Gastroesophageal sphincter (tissue), 4 donors: Measurements from ENCODE around the gene PNISR. TPM values are rescaled to one million over a fixed set of nuclear protein-coding genes. Genes with fewer than 3 reads are reported as not detected.

Source experiments
- ATAC-seq: fragments of 150-250 bp; one replicate; pipeline ENCODE4 v1.9.1; 2016; ENCODE audit warnings: mild to moderate bottlenecking, moderate library complexity
- H3K27ac ChIP-seq, 4 donors: fragments of 200-600 bp; sonication (generic) in 3 of 4; 1 replicate in 3 of 4; 2 replicates in 1 of 4; pipeline ENCODE4 v1.5.1; 2016 to 2019
- H3K27me3 ChIP-seq: fragments of 200-600 bp; sonication (generic); one replicate; pipeline ENCODE4 v1.5.1; 2019
- H3K36me3 ChIP-seq, 2 donors: fragments of 200-600 bp; sonication (generic); one replicate each; pipeline ENCODE4 v1.5.1; 2019; ENCODE audit warnings: control low read depth in 1 of 2
- H3K4me1 ChIP-seq, 3 donors: fragments of 200-600 bp; sonication (generic); 1 replicate in 2 of 3; 2 replicates in 1 of 3; pipeline ENCODE4 v1.5.1; 2016 to 2019; ENCODE audit warnings: control low read depth in 2 of 3
- H3K4me3 ChIP-seq, 2 donors: fragments of 200-600 bp; sonication (generic); one replicate each; pipeline ENCODE4 v1.5.1; 2019; ENCODE audit warnings: mild to moderate bottlenecking in 1 of 2, moderate library complexity in 1 of 2
- H3K9me3 ChIP-seq, 3 donors: fragments of 200-600 bp; sonication (generic); one replicate each; pipeline ENCODE4 v1.5.1; 2017 to 2019; ENCODE audit warnings: control low read depth in 2 of 3
- EP300 ChIP-seq: sonication (generic); formaldehyde crosslinking; IDR thresholded peaks from one replicate; pipeline ENCODE4 v1.6.1; 2017; ENCODE audit warnings: antibody characterized with exemption, mild to moderate bottlenecking
- POLR2A ChIP-seq, 2 donors: fragments of 450-650 bp; IDR thresholded peaks; one replicate each; pipeline ENCODE4 v1.6.1; 2017; ENCODE audit warnings: antibody characterized with exemption in 2 of 2, mild to moderate bottlenecking in 2 of 2, moderate library complexity in 1 of 2
- POLR2AphosphoS5 ChIP-seq: sonication (generic); formaldehyde crosslinking; IDR thresholded peaks from one replicate; pipeline ENCODE4 v1.6.1; 2017; ENCODE audit warnings: antibody characterized with exemption
- WGBS, 2 donors: methylation state at CpG; one replicate each; pipeline ENCODE4 v1.1.5; 2018; ENCODE audit warnings: low coverage in 1 of 2; 5-methylcytosine and 5-hydroxymethylcytosine counted together
- total RNA-seq, 4 donors: library from RNA; depleted of rRNA; stranded (reverse); fragments of >200 nt; gene quantifications; one replicate each; pipeline ENCODE4 v1.1.0, GENCODE V29; 2016
- TF ChIP-seq, protein P1 (sequence below), 4 experiments: fragments of 200-600 bp in 2 of 4; fragments of 450-650 bp in 2 of 4; sonication (generic) in 1 of 4; IDR thresholded peaks; one replicate each; pipeline ENCODE4 v1.5.1; 2017 to 2019; ENCODE audit warnings: antibody characterized with exemption in 4 of 4, mild to moderate bottlenecking in 2 of 4, moderate library complexity in 2 of 4

PNISR gene
- total RNA-seq, 4 donors from 2014 or later = 34.9 to 273 (median 87.9) TPM

DNA sequence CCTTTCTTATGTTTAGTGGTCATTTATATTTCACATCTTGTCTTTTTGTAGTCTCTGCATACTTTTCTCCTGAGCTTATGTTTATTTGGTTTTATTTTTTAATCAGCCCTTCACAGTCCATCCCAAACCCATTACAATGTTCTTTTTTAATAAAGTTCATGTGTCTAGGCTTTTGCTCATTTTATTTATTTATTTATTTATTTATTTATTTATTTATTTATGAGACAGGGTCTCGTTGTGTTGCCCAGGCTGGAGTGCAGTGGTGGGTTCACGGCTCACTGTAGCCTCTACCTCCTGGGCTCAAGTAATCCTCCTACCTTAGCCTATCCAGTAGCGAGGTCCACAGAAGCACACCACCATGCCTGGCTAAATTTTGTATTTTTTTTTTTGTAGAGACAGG, 34.2 kb downstream of the PNISR start:
- H3K27me3 ChIP-seq = no peaks in the 10 kb centered on the region
- no peaks in the 10 kb centered on the region for H3K36me3 ChIP-seq
- 85 to 100% methylated on average over 1 to 3 of the region's 3 CpGs for WGBS, 2 donors
- TF ChIP-seq POLR2A (IDR thresholded peaks at IDR 0.05) (no peak), POLR2AphosphoS5 (no peak)
- TF ChIP-seq, protein P1, sequence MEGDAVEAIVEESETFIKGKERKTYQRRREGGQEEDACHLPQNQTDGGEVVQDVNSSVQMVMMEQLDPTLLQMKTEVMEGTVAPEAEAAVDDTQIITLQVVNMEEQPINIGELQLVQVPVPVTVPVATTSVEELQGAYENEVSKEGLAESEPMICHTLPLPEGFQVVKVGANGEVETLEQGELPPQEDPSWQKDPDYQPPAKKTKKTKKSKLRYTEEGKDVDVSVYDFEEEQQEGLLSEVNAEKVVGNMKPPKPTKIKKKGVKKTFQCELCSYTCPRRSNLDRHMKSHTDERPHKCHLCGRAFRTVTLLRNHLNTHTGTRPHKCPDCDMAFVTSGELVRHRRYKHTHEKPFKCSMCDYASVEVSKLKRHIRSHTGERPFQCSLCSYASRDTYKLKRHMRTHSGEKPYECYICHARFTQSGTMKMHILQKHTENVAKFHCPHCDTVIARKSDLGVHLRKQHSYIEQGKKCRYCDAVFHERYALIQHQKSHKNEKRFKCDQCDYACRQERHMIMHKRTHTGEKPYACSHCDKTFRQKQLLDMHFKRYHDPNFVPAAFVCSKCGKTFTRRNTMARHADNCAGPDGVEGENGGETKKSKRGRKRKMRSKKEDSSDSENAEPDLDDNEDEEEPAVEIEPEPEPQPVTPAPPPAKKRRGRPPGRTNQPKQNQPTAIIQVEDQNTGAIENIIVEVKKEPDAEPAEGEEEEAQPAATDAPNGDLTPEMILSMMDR (IDR thresholded peaks at IDR 0.05) = no peak
- no peak overlapping the region for H3K27ac ChIP-seq
- no peaks in the 10 kb centered on the region for H3K9me3 ChIP-seq
- peaks cover 0 to 19% (median 6%) of the 10 kb centered on the region in 3 donors for H3K4me1 ChIP-seq
- H3K4me3 ChIP-seq = no peak overlapping the region
- no peak for ATAC-seq

DNA sequence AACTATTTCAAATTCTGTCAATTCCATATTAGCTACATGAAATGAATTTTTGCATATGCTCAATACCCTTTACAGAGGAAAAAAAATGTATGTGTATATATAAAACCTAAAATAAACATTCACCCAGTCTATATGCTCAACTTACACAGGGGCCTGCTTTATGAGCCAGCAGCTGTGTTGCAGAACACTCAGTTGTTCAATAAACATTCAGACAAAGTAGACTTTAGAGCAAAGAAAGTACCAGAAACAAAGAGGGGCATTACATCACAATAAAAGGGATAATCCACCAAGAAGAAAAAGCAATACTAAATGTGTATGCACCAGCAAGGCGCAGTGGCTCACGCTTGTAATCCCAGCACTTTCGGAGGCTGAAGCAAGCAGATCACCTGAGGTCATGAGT, 40.6 kb downstream of the PNISR start:
- H3K9me3 ChIP-seq = no peaks in the 10 kb centered on the region
- H3K4me1 ChIP-seq = no peaks in the 10 kb centered on the region
- no peak overlapping the region for H3K27ac ChIP-seq
- no peak overlapping the region for H3K4me3 ChIP-seq
- H3K27me3 ChIP-seq = no peaks in the 10 kb centered on the region
- H3K36me3 ChIP-seq = peaks cover 0 to 14% of the 10 kb centered on the region in 2 donors
- TF ChIP-seq POLR2AphosphoS5 (no peak), EP300 (no peak)
- TF ChIP-seq, protein P1 (IDR thresholded peaks at IDR 0.05) = no peak
- WGBS, 2 donors = 63 to 92% methylated on average over 2 to 3 of the region's 3 CpGs
- ATAC-seq = no peak

DNA sequence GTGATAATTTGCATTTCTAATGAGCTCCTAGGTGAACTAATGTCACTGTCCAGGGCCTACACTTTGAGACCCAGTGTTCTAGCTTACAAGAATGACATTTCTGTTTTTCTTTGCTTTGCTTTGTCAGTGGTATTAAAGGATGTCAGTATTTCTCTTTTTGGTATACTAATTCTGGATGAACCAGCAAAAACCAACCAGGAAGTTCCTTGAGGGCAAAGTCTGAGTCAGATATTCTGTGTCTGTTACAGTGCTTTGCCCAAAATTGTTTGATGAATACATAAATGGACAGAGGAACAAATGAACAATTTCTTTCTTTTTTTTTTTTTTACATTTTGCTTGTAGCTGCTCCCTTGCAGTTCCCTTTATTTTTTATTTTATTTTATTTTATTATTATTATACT, 46.5 kb downstream of the PNISR start:
- no peak overlapping the region for H3K4me3 ChIP-seq
- H3K27me3 ChIP-seq = no peaks in the 10 kb centered on the region
- H3K36me3 ChIP-seq = peaks cover 0 to 34% of the 10 kb centered on the region in 2 donors
- no peaks in the 10 kb centered on the region for H3K4me1 ChIP-seq
- no peak overlapping the region for H3K27ac ChIP-seq
- H3K9me3 ChIP-seq = no peaks in the 10 kb centered on the region
- no peak for ATAC-seq
- TF ChIP-seq POLR2AphosphoS5 (no peak), EP300 (no peak), POLR2A (IDR thresholded peaks at IDR 0.05) (no peak)
- TF ChIP-seq, protein P1 (IDR thresholded peaks at IDR 0.05) = no peak

DNA sequence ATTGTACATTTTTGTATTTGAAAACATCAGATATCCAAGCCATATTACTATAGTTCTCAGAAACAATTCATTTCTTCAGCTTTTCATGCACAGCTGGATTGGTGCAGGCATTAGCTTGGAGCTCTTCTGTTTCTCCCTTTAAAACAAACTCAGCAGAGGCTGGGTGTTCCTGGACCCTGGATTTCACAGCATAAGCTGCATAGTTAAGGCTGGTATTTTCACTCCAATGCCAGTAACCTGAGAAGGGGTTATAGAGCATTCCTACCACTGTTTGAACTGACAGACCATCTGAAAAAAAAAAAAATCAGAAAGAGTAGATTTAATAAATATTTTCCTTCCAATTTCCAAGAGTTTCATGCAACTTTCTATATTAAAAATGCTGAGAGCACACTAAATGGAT, 55.6 kb downstream of the PNISR start:
- ATAC-seq = no peak
- Histone ChIP-seq H3K27ac (no peak overlapping the region), H3K9me3 (no peaks in the 10 kb centered on the region), H3K36me3 (peaks cover 0 to 19% of the 10 kb centered on the region in 2 donors), H3K27me3 (no peaks in the 10 kb centered on the region), H3K4me1 (no peaks in the 10 kb centered on the region), H3K4me3 (no peak overlapping the region)
- TF ChIP-seq POLR2AphosphoS5 = no peak
- TF ChIP-seq, protein P1 (IDR thresholded peaks at IDR 0.05) = no peak
- TF ChIP-seq EP300 = no peak
- TF ChIP-seq POLR2A (IDR thresholded peaks at IDR 0.05) = no peak

DNA sequence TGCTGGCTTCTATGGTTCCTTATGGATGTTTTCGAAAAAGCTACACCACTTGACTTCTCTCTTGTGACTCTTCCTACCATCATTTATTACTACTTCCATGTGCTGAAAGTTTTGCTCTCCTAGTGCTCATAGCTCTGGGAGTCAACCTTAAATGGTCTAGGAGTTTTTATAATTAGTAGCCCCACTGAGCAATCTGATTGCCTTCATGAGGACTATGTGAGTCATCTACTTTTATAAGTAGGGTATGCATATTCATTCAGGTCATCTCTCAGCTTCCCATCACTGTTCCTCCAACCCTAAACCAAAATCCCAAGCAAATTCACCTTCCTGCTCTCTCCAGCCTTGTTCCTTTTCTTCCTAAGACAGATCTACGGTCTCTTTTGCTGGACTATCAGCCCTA, 58.3 kb downstream of the PNISR start:
- H3K27me3 ChIP-seq = no peaks in the 10 kb centered on the region
- no peaks in the 10 kb centered on the region for H3K9me3 ChIP-seq
- no peaks in the 10 kb centered on the region for H3K4me1 ChIP-seq
- ATAC-seq = no peak
- no peak overlapping the region for H3K27ac ChIP-seq
- TF ChIP-seq POLR2A (IDR thresholded peaks at IDR 0.05) (no peak), POLR2AphosphoS5 (no peak), EP300 (no peak)
- TF ChIP-seq, protein P1 (IDR thresholded peaks at IDR 0.05) = no peak
- no peak overlapping the region for H3K4me3 ChIP-seq
- H3K36me3 ChIP-seq = peaks cover 0 to 14% of the 10 kb centered on the region in 2 donors
- 89 to 94% methylated on average over 2 of the region's 2 CpGs for WGBS, 2 donors
